ENCODE data around the gene MYL6B.

DNA sequence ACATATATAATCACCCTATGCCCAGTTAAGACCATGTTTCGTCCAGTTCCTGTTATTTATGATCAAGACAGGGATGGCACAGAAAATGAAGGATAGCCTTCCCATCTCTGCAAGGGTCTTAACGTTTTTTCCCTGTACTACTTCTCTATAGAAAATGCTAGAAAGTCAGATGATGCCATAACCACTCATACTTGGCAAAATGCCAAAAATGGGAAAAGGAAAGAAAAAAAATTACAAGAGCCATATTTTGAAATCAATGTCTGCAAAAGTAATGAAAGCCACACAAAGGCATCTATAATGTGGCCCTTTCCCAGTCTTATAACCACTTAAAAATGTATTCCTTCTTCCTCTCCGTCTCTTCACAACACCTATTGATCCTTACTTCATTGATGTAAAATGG lies 1.8 kb upstream of the MYL6B start:
- TF ChIP-seq, protein P1, sequence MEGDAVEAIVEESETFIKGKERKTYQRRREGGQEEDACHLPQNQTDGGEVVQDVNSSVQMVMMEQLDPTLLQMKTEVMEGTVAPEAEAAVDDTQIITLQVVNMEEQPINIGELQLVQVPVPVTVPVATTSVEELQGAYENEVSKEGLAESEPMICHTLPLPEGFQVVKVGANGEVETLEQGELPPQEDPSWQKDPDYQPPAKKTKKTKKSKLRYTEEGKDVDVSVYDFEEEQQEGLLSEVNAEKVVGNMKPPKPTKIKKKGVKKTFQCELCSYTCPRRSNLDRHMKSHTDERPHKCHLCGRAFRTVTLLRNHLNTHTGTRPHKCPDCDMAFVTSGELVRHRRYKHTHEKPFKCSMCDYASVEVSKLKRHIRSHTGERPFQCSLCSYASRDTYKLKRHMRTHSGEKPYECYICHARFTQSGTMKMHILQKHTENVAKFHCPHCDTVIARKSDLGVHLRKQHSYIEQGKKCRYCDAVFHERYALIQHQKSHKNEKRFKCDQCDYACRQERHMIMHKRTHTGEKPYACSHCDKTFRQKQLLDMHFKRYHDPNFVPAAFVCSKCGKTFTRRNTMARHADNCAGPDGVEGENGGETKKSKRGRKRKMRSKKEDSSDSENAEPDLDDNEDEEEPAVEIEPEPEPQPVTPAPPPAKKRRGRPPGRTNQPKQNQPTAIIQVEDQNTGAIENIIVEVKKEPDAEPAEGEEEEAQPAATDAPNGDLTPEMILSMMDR (conservative IDR thresholded peaks at IDR 0.05; ENCODE audit: low read depth, low read length) = no peak
- no peak for TF ChIP-seq EZH2 (IDR thresholded peaks at IDR 0.05; ENCODE audit: low read length, unreplicated experiment)
